PC-9 (cell line): ENCODE data around the gene SIPA1L3. TPM values are rescaled to one million over a fixed set of nuclear protein-coding genes. Genes with fewer than 3 reads are reported as not detected.

Experiments
- BruUV-seq: library from RNA; stranded (reverse); fragments of 400-500 nt; replicated peaks from 2 replicates; lab custom pipeline; 2021; lab: Mats Ljungman, UMichigan
- CTCF ChIA-PET: fragments of 300-600 bp; sonication (Branson Sonifier 250); formaldehyde crosslinking; loops from one replicate; lab custom pipeline; 2022; ENCODE audit warnings: antibody characterized with exemption; lab: Charles Lee
- POLR2A ChIA-PET: fragments of 300-600 bp; sonication (Branson Sonifier 250); formaldehyde crosslinking; loops from one replicate; lab custom pipeline; 2022; ENCODE audit warnings: antibody characterized with exemption; ENCODE audit not compliant: unreplicated experiment; lab: Charles Lee
- DNase-seq, 2 experiments: peaks; one replicate each; pipeline versions ENCODE4 v3.0.0 to v3.0.0-alpha.2; 2015 to 2022; ENCODE audit warnings: mixed read lengths in 1 of 2
- H2AFZ ChIP-seq: fragments of 200-600 bp; sonication (generic); 2 replicates; pipeline ENCODE4 v1.8.1; 2017; ENCODE audit warnings: antibody characterized with exemption
- H3F3A ChIP-seq: fragments of 200-600 bp; sonication (generic); 2 replicates; pipeline ENCODE4 v1.8.1; 2017; ENCODE audit warnings: antibody characterized with exemption, mild to moderate bottlenecking, low read depth; ENCODE audit not compliant: insufficient read depth
- H3K27ac ChIP-seq: fragments of 200-600 bp; sonication (generic); 2 replicates; pipeline ENCODE4 v1.6.1; 2016; ENCODE audit warnings: mixed run types
- H3K27me3 ChIP-seq: fragments of 200-600 bp; sonication (generic); 2 replicates; pipeline ENCODE4 v1.6.1; 2016; ENCODE audit warnings: low read depth, mixed run types; ENCODE audit not compliant: insufficient read depth
- H3K36me3 ChIP-seq: fragments of 200-600 bp; sonication (generic); 2 replicates; pipeline ENCODE4 v1.6.1; 2016; ENCODE audit warnings: low read depth, mixed run types
- H3K4me1 ChIP-seq: fragments of 200-600 bp; sonication (generic); replicated peaks from 2 replicates; pipeline ENCODE4 v1.6.1; 2016; ENCODE audit warnings: mixed run types; ENCODE audit not compliant: insufficient read depth
- H3K4me2 ChIP-seq: fragments of 200-600 bp; sonication (generic); 2 replicates; pipeline ENCODE4 v1.6.1; 2017; ENCODE audit warnings: mixed run types
- H3K4me3 ChIP-seq: fragments of 200-600 bp; sonication (generic); 2 replicates; pipeline ENCODE4 v1.6.1; 2016; ENCODE audit warnings: mixed run types
- H3K79me2 ChIP-seq: fragments of 200-600 bp; sonication (generic); 2 replicates; pipeline ENCODE4 v1.6.1; 2017; ENCODE audit warnings: low read depth, mixed run types
- H3K9me2 ChIP-seq: fragments of 200-600 bp; sonication (generic); 2 replicates; pipeline ENCODE4 v1.8.1; 2017; ENCODE audit warnings: mild to moderate bottlenecking; ENCODE audit not compliant: insufficient read depth
- H3K9me3 ChIP-seq: fragments of 200-600 bp; sonication (generic); 2 replicates; pipeline ENCODE4 v1.8.1; 2016; ENCODE audit warnings: low read depth; ENCODE audit not compliant: insufficient read depth
- H4K20me1 ChIP-seq: fragments of 200-600 bp; sonication (generic); 2 replicates; pipeline ENCODE4 v1.8.1; 2017; ENCODE audit not compliant: insufficient read depth
- CTCF ChIP-seq: fragments of 200-600 bp; sonication (generic); conservative IDR thresholded peaks from 2 replicates; pipeline ENCODE4 v1.6.1; 2017; ENCODE audit warnings: mixed run types, antibody characterized with exemption, mild to moderate bottlenecking, moderate library complexity
- EZH2 ChIP-seq: fragments of 200-600 bp; sonication (generic); IDR thresholded peaks from 2 replicates; pipeline ENCODE4 v1.8.0; 2017; ENCODE audit warnings: antibody characterized with exemption, low read depth
- intact Hi-C: fragments of 100-400 bp; cut with micrococcal nuclease; formaldehyde crosslinking; loops from one replicate; pipeline ENCODE4 v1.10.0; 2022; ENCODE audit not compliant: unreplicated experiment
- total RNA-seq: library from RNA; stranded (reverse); gene quantifications from 2 replicates; pipeline ENCODE4 v1.2.3, GENCODE V29; 2021

The SIPA1L3 gene
- total RNA-seq, 1 experiment from 2014 or later, result 55.2 TPM

GRCh38 chr19:37926255-37926654, 19.2 kb downstream of the SIPA1L3 start:
- Histone ChIP-seq H3F3A (peaks cover 16% of the 10 kb centered on the region), H2AFZ (no peak overlapping the region), H3K9me2 (no peaks in the 10 kb centered on the region), H3K36me3 (no peaks in the 10 kb centered on the region), H3K27ac (no peak overlapping the region), H3K27me3 (no peaks in the 10 kb centered on the region), H3K4me1 (peaks cover 21% of the 10 kb centered on the region), H3K9me3 (no peaks in the 10 kb centered on the region), H3K79me2 (peaks cover 29% of the 10 kb centered on the region), H4K20me1 (no peaks in the 10 kb centered on the region), H3K4me2 (no peak overlapping the region), H3K4me3 (no peak overlapping the region)
- DNase-seq, result no peak
- CTCF ChIA-PET, result no interaction called here
- intact Hi-C loops, result no loop called here
- TF ChIP-seq EZH2 (no peak), CTCF (no peak)
- BruUV-seq, result no TSS peak
- POLR2A ChIA-PET, result no interaction called here

GRCh38 chr19:37926711-37927110, 19.7 kb downstream of the SIPA1L3 start:
- H3K36me3 ChIP-seq, result no peaks in the 10 kb centered on the region
- H3K4me2 ChIP-seq, result no peak overlapping the region
- no peak overlapping the region for H3K4me3 ChIP-seq
- no peak overlapping the region for H2AFZ ChIP-seq
- intact Hi-C loops, result no loop called here
- H3F3A ChIP-seq, result peaks cover 20% of the 10 kb centered on the region
- BruUV-seq, result no TSS peak
- H3K79me2 ChIP-seq, result peaks cover 29% of the 10 kb centered on the region
- H3K27me3 ChIP-seq, result no peaks in the 10 kb centered on the region
- no peaks in the 10 kb centered on the region for H3K9me2 ChIP-seq
- TF ChIP-seq EZH2 (no peak), CTCF (no peak)
- no peak overlapping the region for H3K27ac ChIP-seq
- DNase-seq, result no peak
- ChIA-PET POLR2A (no interaction called here), CTCF (no interaction called here)
- H3K4me1 ChIP-seq, result peaks cover 25% of the 10 kb centered on the region
- H4K20me1 ChIP-seq, result no peaks in the 10 kb centered on the region
- H3K9me3 ChIP-seq, result no peaks in the 10 kb centered on the region

GRCh38 chr19:37928527-37929286, 21.7 kb downstream of the SIPA1L3 start:
- H3K79me2 ChIP-seq, result peaks cover 34% of the 10 kb centered on the region
- no peaks in the 10 kb centered on the region for H3K9me2 ChIP-seq
- no peaks in the 10 kb centered on the region for H3K9me3 ChIP-seq
- POLR2A ChIA-PET, result no interaction called here
- CTCF ChIA-PET, result interaction anchor here (0.6 kb wide), 1 partner anchor 73 kb away, joined by 3 read pairs; no protein-coding TSS in a partner anchor
- BruUV-seq, result no TSS peak
- intact Hi-C loops, result no loop called here
- H4K20me1 ChIP-seq, result no peaks in the 10 kb centered on the region
- H3K27ac ChIP-seq, result no peak overlapping the region
- peaks cover 41% of the 10 kb centered on the region for H3K4me1 ChIP-seq
- TF ChIP-seq CTCF, result no peak
- no peak for TF ChIP-seq EZH2
- peaks cover 38% of the 10 kb centered on the region for H3F3A ChIP-seq
- no peaks in the 10 kb centered on the region for H3K27me3 ChIP-seq
- no peak overlapping the region for H2AFZ ChIP-seq
- no peak overlapping the region for H3K4me3 ChIP-seq
- no peak for DNase-seq
- no peak overlapping the region for H3K4me2 ChIP-seq
- no peaks in the 10 kb centered on the region for H3K36me3 ChIP-seq
